ENCODE measurements around the gene FREY1.
"Not testable (repeated sequence)": the region's sequence is repeated elsewhere in the genome, so short reads cannot be mapped to it uniquely, and the experiment has no call there.

FREY1 gene

GRCh38 chr11:45913942-45914635 lies 7.0 kb upstream of the FREY1 start:
- DNase-seq (ENCODE audit: low read depth) = no peak

GRCh38 chr11:45913514-45913913 lies 6.4 kb upstream of the FREY1 start:
- no peak for DNase-seq (ENCODE audit: low read depth)

- no peak for DNase-seq (ENCODE audit: low read depth)
Measured at GRCh38 chr11:45910623-45911022, 3.6 kb upstream of the FREY1 start.

GRCh38 chr11:45909594-45910475 lies 2.8 kb upstream of the FREY1 start:
- DNase-seq (ENCODE audit: low read depth) = no peak

- no peak for DNase-seq (ENCODE audit: low read depth)
Measured at GRCh38 chr11:45907911-45908370, 870 bp upstream of the FREY1 start.

GRCh38 chr11:45906096-45906682 lies 882 bp downstream of the FREY1 start:
- DNase-seq (ENCODE audit: low read depth) = no peak

- DNase-seq (ENCODE audit: low read depth) = not testable (repeated sequence)
Measured at GRCh38 chr11:45905576-45905975, 1.5 kb downstream of the FREY1 start.

GRCh38 chr11:45905095-45905494 lies 2.0 kb downstream of the FREY1 start:
- no peak for DNase-seq (ENCODE audit: low read depth)

GRCh38 chr11:45904309-45904915 lies 2.7 kb downstream of the FREY1 start:
- DNase-seq (ENCODE audit: low read depth) = no peak

- no peak for DNase-seq (ENCODE audit: low read depth)
Measured at GRCh38 chr11:45902452-45903380, 4.4 kb downstream of the FREY1 start.

GRCh38 chr11:45901626-45902025 lies 5.4 kb downstream of the FREY1 start:
- no peak for DNase-seq (ENCODE audit: low read depth)

GRCh38 chr11:45900916-45901617 lies 6.0 kb downstream of the FREY1 start:
- DNase-seq (ENCODE audit: low read depth) = no peak

GRCh38 chr11:45900175-45900800 lies 6.8 kb downstream of the FREY1 start:
- DNase-seq (ENCODE audit: low read depth) = peak; percentile 31

- DNase-seq (ENCODE audit: low read depth) = peak; percentile 90
Measured at GRCh38 chr11:45899448-45900174, 7.5 kb downstream of the FREY1 start.

- no peak for DNase-seq (ENCODE audit: low read depth)
Measured at GRCh38 chr11:45899086-45899447, 8.0 kb downstream of the FREY1 start.

GRCh38 chr11:45897556-45897955 lies 9.5 kb downstream of the FREY1 start:
- peak; percentile 19 for DNase-seq (ENCODE audit: low read depth)

GRCh38 chr11:45896422-45896984 lies 10.6 kb downstream of the FREY1 start:
- no peak for DNase-seq (ENCODE audit: low read depth)

GRCh38 chr11:45895553-45896259 lies 11.4 kb downstream of the FREY1 start:
- no peak for DNase-seq (ENCODE audit: low read depth)
